ENCODE data around the gene NAT16. TPM values are rescaled to one million over a fixed set of nuclear protein-coding genes. Genes with fewer than 3 reads are reported as not detected.

NAT16 gene
- total and polyA plus RNA-seq, 2 of the 13 experiments (the other 11 are each of a cell fraction or from before 2014, with no cell fraction given), result 0.04 TPM; not detected in 1

- H3K27me3 ChIP-seq (ENCODE audit: control insufficient read depth in 1 of 2, insufficient read depth in 2 of 2, low read length in 2 of 2), result no peaks in the 10 kb centered on the region; a peak in 1 of 5 replicates
- peaks cover 53% of the 10 kb centered on the region for H3K4me1 ChIP-seq (ENCODE audit: insufficient read depth, low read length)
- intact Hi-C loops (cut with micrococcal nuclease; ENCODE audit: unreplicated experiment) (loop anchor here (2.0 kb wide), 1 partner anchor 16 kb away; the partner anchor contains the start of gene PLOD3), in situ Hi-C loops (cut with HindIII; ENCODE audit: extremely low pct_ligation_motif_present, low pct_unique_long_range_greater_than_20kb) (no loop called here)
- peak overlapping the region; percentile 91 for H3K4me2 ChIP-seq (ENCODE audit: low read depth, low read length)
- peak overlapping the region; percentile 86 for H3K9ac ChIP-seq (ENCODE audit: insufficient read depth, low read depth, low read length)
- peak overlapping the region; percentile 74 to 87 (median 84) for H3K4me3 ChIP-seq (replicated peaks in 1 of 3; ENCODE audit: insufficient read depth in 1 of 3, low read depth in 2 of 3, low read length in 3 of 3)
- POLR2A ChIA-PET, result interaction anchor here (0.6 to 11.6 kb wide), 16 partner anchors 8 to 325 kb away, joined by 3 to 202 read pairs (median 4); partner anchors contain the start of genes CLDN15, FIS1, PLOD3 and SERPINE1
- H3K79me2 ChIP-seq (ENCODE audit: insufficient read depth, low read length), result peaks cover 12% of the 10 kb centered on the region
- H3K36me3 ChIP-seq (replicated peaks in 1 of 2; ENCODE audit: control insufficient read depth in 1 of 2, insufficient read depth in 2 of 2, low read length in 2 of 2), result peaks cover 4% of the 10 kb centered on the region in 2 experiments; a peak in 2 of 5 replicates
- WGBS (ENCODE audit: low lambda C conversion rate), result 0% methylated on average over 2 of the region's 2 CpGs
- peak overlapping the region; percentile 99 for H3K27ac ChIP-seq (ENCODE audit: extremely low read length, insufficient read depth, low read length)
- no peak for FAIRE-seq
- DNase-seq (ENCODE audit: low spot score), result peak; percentile 20
- TSS peak; percentile 79 for BruUV-seq (replicated peaks)
- ATAC-seq, result peak; percentile 39
- no peak overlapping the region for H2AFZ ChIP-seq (ENCODE audit: low read length)
- H3K9me3 ChIP-seq (ENCODE audit: low read length), result no peaks in the 10 kb centered on the region
- CTCF ChIA-PET (ENCODE audit: low intra/inter-chr PET ratio, low total read pairs), result interaction anchor here (1.1 kb wide), 1 partner anchor 8 kb away, joined by 6 read pairs; no protein-coding TSS in a partner anchor
- peaks cover 3% of the 10 kb centered on the region; the same call in 1 of the 2 replicates for H4K20me1 ChIP-seq (ENCODE audit: insufficient read depth, low read length)
- TF ChIP-seq ZNF121 (CRISPR knock-in tag; IDR thresholded peaks at IDR 0.05) (0 out of 2 replicates have a peak, but pooled peaks have one; percentile 1), RFX3 (CRISPR knock-in tag; IDR thresholded peaks at IDR 0.05) (no peak), ETS1 (CRISPR knock-in tag; IDR thresholded peaks at IDR 0.05) (0 out of 2 replicates have a peak, but pooled peaks have one; percentile 5), MTERF4 (CRISPR knock-in tag; IDR thresholded peaks at IDR 0.05) (0 out of 2 replicates have a peak, but pooled peaks have one; percentile 78), JUND (CRISPR knock-in tag; IDR thresholded peaks at IDR 0.05) (no peak), RXRA (CRISPR knock-in tag; IDR thresholded peaks at IDR 0.05) (no peak), NFE2L1 (CRISPR knock-in tag; IDR thresholded peaks at IDR 0.05; ENCODE audit: borderline replicate concordance) (peak; percentile 6; the same call in 1 of the 2 replicates), ZNF816 (CRISPR knock-in tag; IDR thresholded peaks at IDR 0.05; ENCODE audit: borderline replicate concordance) (no peak), PHF8 (CRISPR knock-in tag; IDR thresholded peaks at IDR 0.05) (no peak), ZNF737 (CRISPR knock-in tag; IDR thresholded peaks at IDR 0.05; ENCODE audit: borderline replicate concordance) (0 out of 2 replicates have a peak, but pooled peaks have one; percentile 11), E2F1 (CRISPR knock-in tag; IDR thresholded peaks at IDR 0.05) (no peak), ZFP37 (CRISPR knock-in tag; IDR thresholded peaks at IDR 0.05; ENCODE audit: borderline replicate concordance) (no peak), ZNF557 (CRISPR knock-in tag; IDR thresholded peaks at IDR 0.05) (peak; percentile 50; the same call in 1 of the 2 replicates)
- TF ChIP-seq, protein P1, sequence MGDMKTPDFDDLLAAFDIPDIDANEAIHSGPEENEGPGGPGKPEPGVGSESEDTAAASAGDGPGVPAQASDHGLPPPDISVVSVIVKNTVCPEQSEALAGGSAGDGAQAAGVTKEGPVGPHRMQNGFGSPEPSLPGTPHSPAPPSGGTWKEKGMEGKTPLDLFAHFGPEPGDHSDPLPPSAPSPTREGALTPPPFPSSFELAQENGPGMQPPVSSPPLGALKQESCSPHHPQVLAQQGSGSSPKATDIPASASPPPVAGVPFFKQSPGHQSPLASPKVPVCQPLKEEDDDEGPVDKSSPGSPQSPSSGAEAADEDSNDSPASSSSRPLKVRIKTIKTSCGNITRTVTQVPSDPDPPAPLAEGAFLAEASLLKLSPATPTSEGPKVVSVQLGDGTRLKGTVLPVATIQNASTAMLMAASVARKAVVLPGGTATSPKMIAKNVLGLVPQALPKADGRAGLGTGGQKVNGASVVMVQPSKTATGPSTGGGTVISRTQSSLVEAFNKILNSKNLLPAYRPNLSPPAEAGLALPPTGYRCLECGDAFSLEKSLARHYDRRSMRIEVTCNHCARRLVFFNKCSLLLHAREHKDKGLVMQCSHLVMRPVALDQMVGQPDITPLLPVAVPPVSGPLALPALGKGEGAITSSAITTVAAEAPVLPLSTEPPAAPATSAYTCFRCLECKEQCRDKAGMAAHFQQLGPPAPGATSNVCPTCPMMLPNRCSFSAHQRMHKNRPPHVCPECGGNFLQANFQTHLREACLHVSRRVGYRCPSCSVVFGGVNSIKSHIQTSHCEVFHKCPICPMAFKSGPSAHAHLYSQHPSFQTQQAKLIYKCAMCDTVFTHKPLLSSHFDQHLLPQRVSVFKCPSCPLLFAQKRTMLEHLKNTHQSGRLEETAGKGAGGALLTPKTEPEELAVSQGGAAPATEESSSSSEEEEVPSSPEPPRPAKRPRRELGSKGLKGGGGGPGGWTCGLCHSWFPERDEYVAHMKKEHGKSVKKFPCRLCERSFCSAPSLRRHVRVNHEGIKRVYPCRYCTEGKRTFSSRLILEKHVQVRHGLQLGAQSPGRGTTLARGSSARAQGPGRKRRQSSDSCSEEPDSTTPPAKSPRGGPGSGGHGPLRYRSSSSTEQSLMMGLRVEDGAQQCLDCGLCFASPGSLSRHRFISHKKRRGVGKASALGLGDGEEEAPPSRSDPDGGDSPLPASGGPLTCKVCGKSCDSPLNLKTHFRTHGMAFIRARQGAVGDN (CRISPR knock-in tag; IDR thresholded peaks at IDR 0.05), result peak; percentile 41
- TF ChIP-seq, protein P2, sequence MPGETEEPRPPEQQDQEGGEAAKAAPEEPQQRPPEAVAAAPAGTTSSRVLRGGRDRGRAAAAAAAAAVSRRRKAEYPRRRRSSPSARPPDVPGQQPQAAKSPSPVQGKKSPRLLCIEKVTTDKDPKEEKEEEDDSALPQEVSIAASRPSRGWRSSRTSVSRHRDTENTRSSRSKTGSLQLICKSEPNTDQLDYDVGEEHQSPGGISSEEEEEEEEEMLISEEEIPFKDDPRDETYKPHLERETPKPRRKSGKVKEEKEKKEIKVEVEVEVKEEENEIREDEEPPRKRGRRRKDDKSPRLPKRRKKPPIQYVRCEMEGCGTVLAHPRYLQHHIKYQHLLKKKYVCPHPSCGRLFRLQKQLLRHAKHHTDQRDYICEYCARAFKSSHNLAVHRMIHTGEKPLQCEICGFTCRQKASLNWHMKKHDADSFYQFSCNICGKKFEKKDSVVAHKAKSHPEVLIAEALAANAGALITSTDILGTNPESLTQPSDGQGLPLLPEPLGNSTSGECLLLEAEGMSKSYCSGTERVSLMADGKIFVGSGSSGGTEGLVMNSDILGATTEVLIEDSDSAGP (CRISPR knock-in tag; IDR thresholded peaks at IDR 0.05; ENCODE audit: borderline replicate concordance), result peak; percentile 37; the same call in 1 of the 2 replicates
Observed at GRCh38 chr7:101200504-101200861, 20.4 kb upstream of the NAT16 start.
